Natural killer cell (primary cell): ENCODE results near the gene ARID3C. TPM values are rescaled to one million over a fixed set of nuclear protein-coding genes. Genes with fewer than 3 reads are reported as not detected.
A peak's percentile ranks its signal among the peaks of the same experiment; 100 is the strongest.

Experiments used
- ATAC-seq, 3 donors: fragments of 150-1000 bp in 2 of 3; fragments of 200-7000 bp in 1 of 3; cut with Tn5 transposase; 1 replicate in 1 of 3; 2 replicates in 2 of 3; pipeline ENCODE4 v1.10.0; 2021; ENCODE audit warnings: mild to moderate bottlenecking in 2 of 3, moderate library complexity in 2 of 3
- DNase-seq, 2 donors: peaks; one replicate each; pipeline versions ENCODE4 v3.0.0 to v3.0.0-alpha.2; 2013 to 2021; ENCODE audit warnings: mixed read lengths in 1 of 2
- H3K27ac ChIP-seq: one replicate; pipeline ENCODE4 v1.5.1; 2013; ENCODE audit warnings: mild to moderate bottlenecking, low read length
- H3K27me3 ChIP-seq: one replicate; pipeline ENCODE4 v1.6.1; 2013; ENCODE audit warnings: low read length; ENCODE audit not compliant: control insufficient read depth, insufficient read depth
- H3K36me3 ChIP-seq: one replicate; pipeline ENCODE4 v1.6.1; 2013; ENCODE audit warnings: low read length; ENCODE audit not compliant: control insufficient read depth, insufficient read depth
- H3K4me1 ChIP-seq: one replicate; pipeline ENCODE4 v1.6.1; 2013; ENCODE audit warnings: low read length; ENCODE audit not compliant: control insufficient read depth, insufficient read depth
- H3K4me3 ChIP-seq: one replicate; pipeline ENCODE4 v1.5.1; 2013; ENCODE audit warnings: low read length
- H3K9me3 ChIP-seq: one replicate; pipeline ENCODE4 v1.6.1; 2013; ENCODE audit warnings: low read length; ENCODE audit not compliant: control insufficient read depth, insufficient read depth
- H3K27ac Mint-ChIP-seq, 2 donors: one replicate each; pipeline ENCODE4 v1.8.0; 2022; ENCODE audit warnings: mild to moderate bottlenecking in 2 of 2, mixed read lengths in 2 of 2, moderate library complexity in 1 of 2
- H3K27me3 Mint-ChIP-seq, 2 donors: one replicate each; pipeline ENCODE4 v1.8.0; 2022; ENCODE audit warnings: low read depth in 2 of 2, mixed read lengths in 2 of 2
- H3K36me3 Mint-ChIP-seq: one replicate; pipeline ENCODE4 v1.8.0; 2022; ENCODE audit warnings: mixed read lengths
- H3K4me1 Mint-ChIP-seq, 2 donors: one replicate each; pipeline ENCODE4 v1.8.0; 2022; ENCODE audit warnings: mixed read lengths in 2 of 2
- H3K4me3 Mint-ChIP-seq: one replicate; pipeline ENCODE4 v1.8.0; 2022; ENCODE audit warnings: mild to moderate bottlenecking, moderate library complexity, mixed read lengths
- H3K9me3 Mint-ChIP-seq, 2 donors: one replicate each; pipeline ENCODE4 v1.8.0; 2022; ENCODE audit warnings: mixed read lengths in 2 of 2
- CTCF ChIP-seq: fragments of 200-600 bp; IDR thresholded peaks from one replicate; pipeline ENCODE4 v1.8.0; 2022; ENCODE audit warnings: antibody characterized with exemption
- WGBS: methylation state at CpG from one replicate; pipeline ENCODE4 v1.1.7; 2013; ENCODE audit warnings: missing lambda C conversion rate; ENCODE audit not compliant: insufficient coverage; 5-methylcytosine and 5-hydroxymethylcytosine counted together
- intact Hi-C: fragments of 100-400 bp; cut with micrococcal nuclease; formaldehyde crosslinking; loops from one replicate; pipeline ENCODE4 v1.14.2; 2022
- total RNA-seq, 4 donors: library from RNA; stranded (reverse); fragments of 120-200 nt in 1 of 4; gene quantifications; one replicate each; pipeline versions ENCODE4 v1.2.3 to v1.2.4, GENCODE V29; 2013 to 2022

Gene ARID3C
- total RNA-seq, 3 donors from 2014 or later (not counting 1 experiment from before 2014, with no cell fraction given): 0.24 to 0.77 TPM; not detected in 1

GRCh38 chr9:34588671-34589635 lies 39.9 kb downstream of the ARID3C start:
- no peaks in the 10 kb centered on the region for H3K36me3 ChIP-seq
- Mint-ChIP-seq H3K27me3 (peaks cover 68 to 69% of the 10 kb centered on the region in 2 donors), H3K27ac (no peak overlapping the region), H3K4me3 (peak overlapping the region; percentile 17), H3K4me1 (peaks cover 9 to 47% of the 10 kb centered on the region in 2 donors), H3K9me3 (no peaks in the 10 kb centered on the region), H3K36me3 (no peaks in the 10 kb centered on the region)
- intact Hi-C loops: no loop called here
- H3K27ac ChIP-seq: no peak overlapping the region
- peaks cover 28% of the 10 kb centered on the region for H3K4me1 ChIP-seq
- H3K4me3 ChIP-seq: no peak overlapping the region
- ATAC-seq (no peak), DNase-seq (no peak)
- H3K27me3 ChIP-seq: peaks cover 38% of the 10 kb centered on the region
- H3K9me3 ChIP-seq: no peaks in the 10 kb centered on the region
- 4% methylated on average over 86 of the region's 86 CpGs for WGBS
- TF ChIP-seq CTCF: no peak

- Mint-ChIP-seq H3K27me3 (peaks cover 60 to 62% of the 10 kb centered on the region in 2 donors), H3K4me1 (peaks cover 9 to 35% of the 10 kb centered on the region in 2 donors), H3K4me3 (peak overlapping the region; percentile 21), H3K9me3 (no peaks in the 10 kb centered on the region), H3K36me3 (no peaks in the 10 kb centered on the region), H3K27ac (no peak overlapping the region)
- H3K27me3 ChIP-seq: peaks cover 25% of the 10 kb centered on the region
- no peak overlapping the region for H3K27ac ChIP-seq
- ATAC-seq: no peak
- no peak for TF ChIP-seq CTCF
- intact Hi-C loops: no loop called here
- 41% methylated on average over 2 of the region's 2 CpGs for WGBS
- H3K9me3 ChIP-seq: no peaks in the 10 kb centered on the region
- no peaks in the 10 kb centered on the region for H3K36me3 ChIP-seq
- DNase-seq: no peak
- no peak overlapping the region for H3K4me3 ChIP-seq
- H3K4me1 ChIP-seq: peaks cover 26% of the 10 kb centered on the region
These were observed 41.6 kb downstream of the ARID3C start for GRCh38 chr9:34587271-34587670.

- ATAC-seq (no peak), DNase-seq (no peak)
- no peaks in the 10 kb centered on the region for H3K9me3 ChIP-seq
- H3K4me1 Mint-ChIP-seq: peaks cover 9 to 26% of the 10 kb centered on the region in 2 donors
- TF ChIP-seq CTCF: no peak
- no peak overlapping the region for H3K27ac Mint-ChIP-seq
- no peaks in the 10 kb centered on the region for H3K36me3 ChIP-seq
- H3K27me3 Mint-ChIP-seq: peaks cover 53 to 59% of the 10 kb centered on the region in 2 donors
- no peaks in the 10 kb centered on the region for H3K36me3 Mint-ChIP-seq
- H3K4me3 ChIP-seq: no peak overlapping the region
- peaks cover 14% of the 10 kb centered on the region for H3K4me1 ChIP-seq
- no peak overlapping the region for H3K27ac ChIP-seq
- no peak overlapping the region for H3K4me3 Mint-ChIP-seq
- peaks cover 14% of the 10 kb centered on the region for H3K27me3 ChIP-seq
- H3K9me3 Mint-ChIP-seq: no peaks in the 10 kb centered on the region
- WGBS: 25% methylated on average over 8 of the region's 11 CpGs
- intact Hi-C loops: no loop called here
These were observed 42.8 kb downstream of the ARID3C start for GRCh38 chr9:34585946-34586669.
